NT2/D1 (cell line): ENCODE results near the gene ZNF474.

ENCODE experiments used
- DNase-seq: peaks from one replicate; pipeline ENCODE4 v3.0.0-alpha.2; 2011; ENCODE audit warnings: low read depth, low spot score
- H3K27me3 ChIP-seq: 2 replicates; pipeline ENCODE4 v1.6.0; 2011; ENCODE audit warnings: mild to moderate bottlenecking; ENCODE audit not compliant: insufficient read length, insufficient read depth
- H3K36me3 ChIP-seq: 2 replicates; pipeline ENCODE4 v1.6.1; 2011; ENCODE audit warnings: mild to moderate bottlenecking, low read length, mixed read lengths; ENCODE audit not compliant: insufficient read depth, insufficient read length
- H3K4me1 ChIP-seq: 2 replicates; pipeline ENCODE4 v1.5.1; 2011; ENCODE audit not compliant: insufficient read depth, insufficient read length
- H3K4me3 ChIP-seq: 2 replicates; pipeline ENCODE4 v1.5.1; 2011; ENCODE audit warnings: low read depth; ENCODE audit not compliant: insufficient read length
- H3K9ac ChIP-seq: 2 replicates; pipeline ENCODE4 v1.6.0; 2011; ENCODE audit warnings: low read depth; ENCODE audit not compliant: insufficient read length
- H3K9me3 ChIP-seq: 2 replicates; pipeline ENCODE4 v1.5.1; 2011; ENCODE audit warnings: mild to moderate bottlenecking, low read length; ENCODE audit not compliant: insufficient read depth
- SUZ12 ChIP-seq: IDR thresholded peaks from 2 replicates; pipeline ENCODE4 v1.6.1; 2011; ENCODE audit not compliant: insufficient read length, insufficient read depth; ENCODE audit errors: extremely low read depth
- YY1 ChIP-seq: IDR thresholded peaks from 2 replicates; pipeline ENCODE4 v1.6.1; 2011; ENCODE audit not compliant: insufficient read length, insufficient read depth
- ZNF274 ChIP-seq: IDR thresholded peaks from 2 replicates; pipeline ENCODE4 v1.6.1; 2011; ENCODE audit warnings: mild to moderate bottlenecking, low read depth, low read length

The ZNF474 gene

DNA sequence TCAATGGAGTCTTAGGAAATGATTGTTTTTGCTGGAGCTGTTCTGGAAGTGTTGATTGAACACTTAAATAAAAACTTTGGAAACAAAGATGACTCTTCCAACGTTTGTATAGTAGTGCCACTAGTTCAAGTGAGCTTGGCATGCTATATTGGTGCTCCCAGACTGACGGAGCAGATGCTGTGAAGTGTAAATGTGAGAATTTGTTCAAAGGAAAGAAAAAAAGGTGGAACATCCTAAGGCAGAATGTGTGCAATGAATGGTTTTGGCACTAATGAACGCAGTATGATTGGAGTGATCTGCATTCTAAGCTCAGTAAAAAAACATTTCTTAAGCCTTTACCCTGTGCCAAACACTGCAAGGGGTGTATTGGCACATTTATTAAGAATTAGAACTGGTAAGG lies 69.8 kb downstream of the ZNF474 start:
- TF ChIP-seq YY1 = no peak
- no peak for TF ChIP-seq ZNF274
- TF ChIP-seq SUZ12 = no peak
- Histone ChIP-seq H3K27me3 (no peaks in the 10 kb centered on the region), H3K9me3 (no peaks in the 10 kb centered on the region), H3K36me3 (no peaks in the 10 kb centered on the region), H3K4me1 (no peaks in the 10 kb centered on the region), H3K9ac (no peak overlapping the region), H3K4me3 (no peak overlapping the region)
- no peak for DNase-seq

DNA sequence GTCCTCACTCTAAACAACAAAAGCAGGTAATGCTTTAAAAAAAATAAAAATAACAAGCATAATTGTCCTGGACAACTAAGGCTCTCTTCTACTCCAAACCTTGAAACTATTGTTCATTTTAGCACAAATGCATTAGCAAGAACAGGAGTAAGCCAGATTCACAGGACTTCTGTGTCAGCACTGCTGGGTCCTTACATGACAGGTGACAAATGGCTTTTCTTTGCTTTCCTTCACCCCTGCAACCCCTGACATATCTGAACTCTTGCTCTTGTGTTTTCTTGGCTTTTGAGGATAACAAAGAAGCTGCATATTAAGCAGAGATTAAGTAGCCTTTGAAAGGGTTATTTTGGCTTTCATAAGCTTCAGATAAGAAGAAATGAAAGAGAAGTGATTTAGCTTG lies 71.1 kb downstream of the ZNF474 start:
- no peak for DNase-seq
- Histone ChIP-seq H3K9me3 (no peaks in the 10 kb centered on the region), H3K9ac (no peak overlapping the region), H3K36me3 (no peaks in the 10 kb centered on the region), H3K27me3 (no peaks in the 10 kb centered on the region), H3K4me3 (no peak overlapping the region), H3K4me1 (no peaks in the 10 kb centered on the region)
- no peak for TF ChIP-seq YY1
- TF ChIP-seq ZNF274 = no peak
- no peak for TF ChIP-seq SUZ12

DNA sequence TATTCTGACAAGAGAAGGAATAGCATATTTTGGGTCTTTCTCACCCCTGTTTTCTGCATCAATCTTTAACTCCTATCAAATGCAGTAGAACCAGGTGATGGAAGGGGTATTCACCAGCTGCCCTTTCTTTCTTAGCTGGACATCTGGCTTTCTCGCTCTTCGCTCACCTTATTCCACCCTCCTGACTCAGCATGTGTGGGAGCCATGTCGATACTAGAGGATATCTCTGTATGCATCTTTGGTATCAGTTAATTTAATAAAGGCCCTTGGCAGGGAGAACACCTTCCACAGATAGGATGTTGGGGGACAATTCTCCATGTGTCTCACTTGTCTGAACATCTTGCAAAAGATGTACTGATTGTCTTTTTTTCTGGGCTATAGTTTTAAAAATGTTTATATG lies 71.5 kb downstream of the ZNF474 start:
- no peak for DNase-seq
- Histone ChIP-seq H3K4me3 (no peak overlapping the region), H3K36me3 (no peaks in the 10 kb centered on the region), H3K9me3 (no peaks in the 10 kb centered on the region), H3K4me1 (no peaks in the 10 kb centered on the region), H3K27me3 (no peaks in the 10 kb centered on the region), H3K9ac (no peak overlapping the region)
- no peak for TF ChIP-seq SUZ12
- no peak for TF ChIP-seq ZNF274
- TF ChIP-seq YY1 = no peak

GRCh38 chr5:122201365-122201764 lies 72.0 kb downstream of the ZNF474 start:
- H3K4me3 ChIP-seq = no peak overlapping the region
- H3K27me3 ChIP-seq = no peaks in the 10 kb centered on the region
- H3K9me3 ChIP-seq = no peaks in the 10 kb centered on the region
- no peaks in the 10 kb centered on the region for H3K4me1 ChIP-seq
- no peak for DNase-seq
- TF ChIP-seq ZNF274 (no peak), SUZ12 (no peak), YY1 (no peak)
- no peak overlapping the region for H3K9ac ChIP-seq
- H3K36me3 ChIP-seq = no peaks in the 10 kb centered on the region

DNA sequence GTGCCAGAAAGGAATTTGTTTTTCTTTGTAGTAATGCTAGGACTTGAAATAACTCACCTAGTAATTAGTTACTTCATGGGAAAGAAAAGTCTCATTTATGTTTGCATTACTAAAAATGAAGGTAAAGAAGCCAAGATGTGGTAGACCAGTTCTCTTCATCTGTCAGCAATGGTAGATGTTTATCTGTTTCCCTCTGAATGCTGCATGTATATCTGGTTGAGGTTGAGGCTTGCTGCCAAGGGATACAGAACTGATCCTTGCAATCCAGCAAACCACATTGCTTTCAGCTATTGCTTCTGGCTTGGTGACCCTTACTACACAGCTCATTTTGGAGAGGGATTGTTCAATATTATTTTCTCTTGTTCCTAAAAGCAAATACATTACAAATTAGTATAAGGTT lies 73.6 kb downstream of the ZNF474 start:
- no peak for TF ChIP-seq YY1
- Histone ChIP-seq H3K27me3 (no peaks in the 10 kb centered on the region), H3K9ac (no peak overlapping the region), H3K4me1 (no peaks in the 10 kb centered on the region), H3K36me3 (no peaks in the 10 kb centered on the region), H3K4me3 (no peak overlapping the region), H3K9me3 (no peaks in the 10 kb centered on the region)
- DNase-seq = no peak
